Muscle of leg (tissue), 11 donors: Measurements from ENCODE around the gene RUNX1. TPM values are rescaled to one million over a fixed set of nuclear protein-coding genes. Genes with fewer than 3 reads are reported as not detected.

Experiments
- DNase-seq: peaks from one replicate; pipeline ENCODE4 v3.0.0; 2013
- H3K27ac ChIP-seq: one replicate; pipeline ENCODE4 v1.5.1; 2013; ENCODE audit warnings: mild to moderate bottlenecking, low read length, control low read depth
- H3K27me3 ChIP-seq: one replicate; pipeline ENCODE4 v1.6.1; 2013; ENCODE audit warnings: low read length; ENCODE audit not compliant: control insufficient read depth, insufficient read depth
- H3K36me3 ChIP-seq: one replicate; pipeline ENCODE4 v1.6.1; 2013; ENCODE audit warnings: low read length; ENCODE audit not compliant: control insufficient read depth, insufficient read depth
- H3K4me1 ChIP-seq: one replicate; pipeline ENCODE4 v1.6.1; 2013; ENCODE audit warnings: low read length; ENCODE audit not compliant: control insufficient read depth, insufficient read depth
- H3K4me3 ChIP-seq: one replicate; pipeline ENCODE4 v1.5.1; 2013; ENCODE audit warnings: low read length, control low read depth
- H3K9me3 ChIP-seq: replicated peaks from 2 replicates; pipeline ENCODE4 v1.6.1; 2013; ENCODE audit warnings: low read depth, low read length; ENCODE audit not compliant: control insufficient read depth
- WGBS: methylation state at CpG from one replicate; pipeline ENCODE4 v1.1.5; 2013; ENCODE audit warnings: missing lambda C conversion rate; ENCODE audit not compliant: insufficient coverage; 5-methylcytosine and 5-hydroxymethylcytosine counted together
- polyA plus RNA-seq, 8 donors: library from polyadenylated mRNA; unstranded; fragments of 120-200 nt; gene quantifications; one replicate each; pipeline versions ENCODE4 v1.2.1 to v1.2.3, GENCODE V29; 2013; ENCODE audit warnings: inconsistent platforms in 1 of 8, low replicate concordance in 1 of 8; ENCODE audit not compliant: insufficient read length in 8 of 8, insufficient read depth in 1 of 8
- total RNA-seq: library from RNA; stranded (reverse); fragments of 120-200 nt; gene quantifications from one replicate; pipeline ENCODE4 v1.2.4, GENCODE V29; 2013

The RUNX1 gene
- total and polyA plus RNA-seq, 9 donors = 3.6 to 8.8 (median 5.0) TPM

DNA sequence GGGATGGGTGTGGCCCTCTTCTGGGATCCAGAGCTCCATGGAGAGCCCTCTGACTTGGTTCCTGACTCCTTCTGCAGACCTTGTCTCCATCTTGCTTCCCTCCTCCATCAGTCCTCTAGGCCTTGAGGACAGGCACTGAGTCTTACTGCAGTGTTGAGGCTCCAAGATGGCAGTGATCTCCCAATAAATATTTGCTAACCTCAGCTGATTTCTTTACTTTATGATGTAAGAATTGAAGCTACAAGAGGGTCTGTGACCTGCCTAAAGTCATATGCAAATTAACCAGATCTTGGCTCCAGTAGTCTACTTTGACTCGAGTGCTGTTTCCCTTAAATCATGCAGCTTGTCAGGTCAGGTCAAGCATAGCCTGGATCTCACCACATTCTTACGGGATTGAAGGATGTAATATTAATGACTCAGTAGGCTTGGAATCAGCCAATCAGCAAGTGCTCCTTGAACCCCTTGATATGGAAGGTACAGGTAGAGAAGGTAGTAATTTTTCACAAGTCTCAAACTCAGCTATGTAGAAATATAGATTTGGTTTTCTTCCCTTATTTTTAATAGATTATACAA is 287.3 kb downstream of the RUNX1 start:
- Histone ChIP-seq H3K9me3 (peaks cover 2% of the 10 kb centered on the region), H3K4me1 (no peaks in the 10 kb centered on the region), H3K27ac (no peak overlapping the region), H3K36me3 (no peaks in the 10 kb centered on the region), H3K4me3 (no peak overlapping the region), H3K27me3 (no peaks in the 10 kb centered on the region)
- WGBS = 80% methylated on average over 1 of the region's 2 CpGs
- no peak for DNase-seq

DNA sequence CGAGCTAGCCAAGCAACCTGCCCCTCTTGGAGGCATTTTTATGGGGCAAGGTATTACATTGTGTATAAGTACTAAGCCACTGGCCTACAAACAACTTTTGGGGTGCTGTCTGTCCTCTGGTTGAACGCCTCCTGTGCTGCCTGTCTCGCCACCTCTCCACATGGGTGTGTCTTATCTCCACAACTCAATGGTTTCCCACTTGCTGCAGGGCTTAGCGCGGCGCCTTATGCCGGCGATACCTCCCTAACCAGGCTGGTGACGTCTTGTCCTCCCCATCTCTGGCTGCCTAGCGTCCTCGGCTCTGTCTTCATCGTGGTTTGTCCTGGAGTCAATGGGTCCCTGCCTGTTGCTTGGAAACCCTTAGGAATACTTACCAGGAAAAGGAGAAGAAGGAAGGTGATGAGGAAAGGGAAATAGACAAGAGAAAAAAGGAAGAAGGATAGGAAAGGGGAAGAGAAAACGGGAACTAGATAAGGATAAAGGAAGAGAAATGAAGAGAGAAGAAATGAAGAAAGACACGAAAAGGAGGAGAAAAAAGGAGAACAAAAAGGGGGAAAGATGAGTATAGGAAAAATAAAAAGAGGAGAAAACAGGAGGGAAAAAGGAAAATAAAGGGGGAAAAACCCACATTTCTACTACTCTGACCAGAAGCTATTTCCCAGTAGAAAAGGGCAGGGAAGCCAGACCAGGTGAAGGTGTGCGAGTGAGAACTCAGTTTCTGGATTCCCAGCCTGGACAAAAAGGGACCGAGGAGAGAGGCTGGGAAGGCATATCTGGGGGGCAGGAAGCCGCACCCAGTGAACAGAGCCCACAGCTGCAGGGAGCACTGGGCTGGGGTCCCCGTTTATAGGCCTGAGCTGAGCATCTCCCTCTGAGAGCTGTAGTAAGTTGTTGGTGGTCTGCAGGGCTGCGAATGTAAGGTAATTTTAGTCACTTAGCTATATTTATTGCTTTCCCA is 294.1 kb downstream of the RUNX1 start:
- H3K36me3 ChIP-seq = no peaks in the 10 kb centered on the region
- H3K4me1 ChIP-seq = no peaks in the 10 kb centered on the region
- H3K27ac ChIP-seq = no peak overlapping the region
- DNase-seq = no peak
- no peaks in the 10 kb centered on the region for H3K9me3 ChIP-seq
- WGBS = 81% methylated on average over 13 of the region's 19 CpGs
- no peak overlapping the region for H3K4me3 ChIP-seq
- peaks cover 6% of the 10 kb centered on the region for H3K27me3 ChIP-seq

DNA sequence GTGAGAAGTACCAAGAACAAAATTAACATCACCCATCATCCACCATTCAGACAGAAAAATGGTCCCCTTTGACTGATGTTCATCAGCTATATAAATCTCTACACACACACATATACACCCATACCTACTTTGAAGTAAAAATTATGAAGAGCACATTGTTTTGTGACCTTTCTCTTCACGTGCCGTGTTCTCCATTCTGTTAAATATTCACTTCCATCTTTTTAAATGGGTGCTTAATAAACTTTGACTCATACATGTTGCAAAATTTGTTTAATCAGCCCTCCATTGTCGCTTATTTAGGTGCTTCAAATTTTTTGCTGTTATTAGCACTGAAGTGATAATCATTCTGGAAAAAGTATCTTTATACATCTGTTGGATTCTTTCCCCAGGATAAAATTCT is 300.2 kb downstream of the RUNX1 start:
- H3K4me3 ChIP-seq = no peak overlapping the region
- WGBS = no CpG with 5 or more reads among the region's 3 CpGs
- peaks cover 3% of the 10 kb centered on the region for H3K4me1 ChIP-seq
- no peaks in the 10 kb centered on the region for H3K9me3 ChIP-seq
- no peak for DNase-seq
- peaks cover 5% of the 10 kb centered on the region for H3K27me3 ChIP-seq
- H3K27ac ChIP-seq = no peak overlapping the region
- no peaks in the 10 kb centered on the region for H3K36me3 ChIP-seq

DNA sequence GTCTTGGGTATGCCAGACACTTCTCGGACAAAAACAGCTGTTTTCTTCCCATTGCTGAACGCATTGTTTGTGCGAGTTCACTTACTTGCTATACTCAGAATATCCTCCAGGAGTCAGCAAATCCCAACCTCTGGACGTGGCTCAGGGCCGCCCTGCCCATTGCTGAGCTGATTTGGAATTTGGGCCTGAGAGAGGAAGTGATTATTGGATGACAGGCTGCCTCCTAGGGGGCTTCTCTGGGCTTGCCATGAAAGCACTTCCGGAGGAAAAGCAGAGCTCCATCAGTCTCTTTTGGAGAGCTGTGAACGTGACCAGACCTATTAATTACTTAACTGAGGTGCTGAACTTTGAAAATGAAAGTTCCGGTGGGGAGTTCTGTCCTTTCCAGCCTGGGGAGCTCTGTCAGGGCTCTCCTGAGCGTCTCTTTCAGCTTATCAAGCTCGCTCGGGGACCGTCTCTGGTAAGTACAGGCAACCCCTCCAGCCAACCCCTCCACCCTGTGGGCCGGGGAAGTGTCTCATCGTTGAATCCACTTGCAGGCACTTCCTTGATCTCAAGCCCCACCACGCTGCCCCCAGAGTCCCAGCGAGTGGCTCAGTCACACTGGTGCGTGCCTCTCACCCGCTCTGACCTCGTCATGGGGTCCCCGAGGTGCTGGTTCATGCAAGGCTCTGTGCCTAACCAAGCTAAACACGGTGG is 303.4 kb downstream of the RUNX1 start:
- peak; percentile 89 for DNase-seq
- Histone ChIP-seq H3K9me3 (no peaks in the 10 kb centered on the region), H3K36me3 (no peaks in the 10 kb centered on the region), H3K4me3 (peak overlapping the region; percentile 1), H3K27ac (no peak overlapping the region), H3K4me1 (peaks cover 3% of the 10 kb centered on the region), H3K27me3 (peaks cover 10% of the 10 kb centered on the region)
- 51% methylated on average over 16 of the region's 21 CpGs for WGBS

DNA sequence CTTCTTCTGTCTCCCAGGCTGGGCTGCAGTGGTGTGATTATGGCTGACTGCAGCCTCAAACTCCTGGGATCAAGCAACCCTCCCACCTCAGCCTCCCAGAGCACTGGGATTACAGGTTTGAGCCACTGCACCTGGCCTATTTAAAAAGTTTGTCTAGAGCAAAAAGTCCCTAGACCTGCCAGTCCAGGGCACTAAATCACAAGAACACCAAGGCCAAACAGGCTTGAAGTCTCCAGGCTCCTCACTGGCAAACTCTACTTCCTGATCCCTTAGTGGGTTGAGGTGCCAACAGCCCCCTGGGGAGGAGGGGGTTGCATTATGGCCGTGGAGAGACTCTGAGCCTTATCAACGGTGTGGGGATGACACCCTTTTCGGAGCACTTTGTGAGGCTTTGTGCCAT is 304.3 kb downstream of the RUNX1 start:
- 46% methylated on average over 2 of the region's 3 CpGs for WGBS
- peak; percentile 11 for DNase-seq
- H3K4me1 ChIP-seq = peaks cover 3% of the 10 kb centered on the region
- no peak overlapping the region for H3K27ac ChIP-seq
- H3K9me3 ChIP-seq = no peaks in the 10 kb centered on the region
- H3K36me3 ChIP-seq = no peaks in the 10 kb centered on the region
- H3K27me3 ChIP-seq = peaks cover 10% of the 10 kb centered on the region
- H3K4me3 ChIP-seq = no peak overlapping the region

DNA sequence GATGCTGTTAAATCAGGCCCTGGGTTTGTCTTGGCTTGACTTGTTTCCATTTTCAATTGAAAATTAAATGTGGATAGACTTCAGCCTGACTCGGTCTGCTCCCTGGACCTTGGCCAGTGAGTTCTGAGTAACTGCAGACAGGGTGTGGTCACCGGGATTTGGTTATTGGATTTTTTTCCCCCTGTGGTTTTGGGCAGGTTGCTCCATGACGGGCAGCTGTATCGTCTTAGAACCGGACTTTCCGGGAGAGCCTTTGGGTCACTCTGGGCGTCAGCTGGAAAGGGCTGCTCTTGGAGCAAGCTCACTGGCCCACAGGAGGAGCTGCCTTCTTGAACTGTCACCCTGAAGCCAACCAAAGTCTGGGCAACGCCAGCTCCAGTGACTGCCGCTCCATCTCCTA is 305.3 kb downstream of the RUNX1 start:
- 61% methylated on average over 9 of the region's 9 CpGs for WGBS
- peak; percentile 28 for DNase-seq
- Histone ChIP-seq H3K9me3 (no peaks in the 10 kb centered on the region), H3K27me3 (peaks cover 10% of the 10 kb centered on the region), H3K4me1 (peaks cover 3% of the 10 kb centered on the region), H3K36me3 (no peaks in the 10 kb centered on the region), H3K27ac (no peak overlapping the region), H3K4me3 (no peak overlapping the region)

DNA sequence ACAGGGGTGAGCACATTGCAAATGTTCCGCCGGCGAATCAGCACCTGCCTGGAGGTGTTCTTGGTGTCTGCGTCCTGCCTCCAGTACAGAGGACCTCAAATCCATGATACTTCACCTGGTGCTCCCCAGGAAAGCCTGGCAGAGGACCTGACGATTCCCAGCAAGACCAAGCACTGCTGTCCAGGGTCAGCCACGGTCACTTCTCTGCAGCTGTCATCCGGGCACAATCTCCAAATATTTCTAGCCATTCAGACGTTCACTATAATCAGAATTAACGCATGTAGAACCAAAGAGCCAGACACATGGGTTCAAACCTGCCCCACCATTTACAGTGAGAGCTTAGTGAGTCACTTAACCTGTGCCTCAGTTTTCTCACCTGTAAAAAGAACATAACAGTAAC is 305.8 kb downstream of the RUNX1 start:
- Histone ChIP-seq H3K36me3 (no peaks in the 10 kb centered on the region), H3K4me3 (no peak overlapping the region), H3K4me1 (peaks cover 3% of the 10 kb centered on the region), H3K27me3 (peaks cover 10% of the 10 kb centered on the region), H3K27ac (no peak overlapping the region), H3K9me3 (no peaks in the 10 kb centered on the region)
- DNase-seq = no peak
- 79% methylated on average over 9 of the region's 9 CpGs for WGBS

DNA sequence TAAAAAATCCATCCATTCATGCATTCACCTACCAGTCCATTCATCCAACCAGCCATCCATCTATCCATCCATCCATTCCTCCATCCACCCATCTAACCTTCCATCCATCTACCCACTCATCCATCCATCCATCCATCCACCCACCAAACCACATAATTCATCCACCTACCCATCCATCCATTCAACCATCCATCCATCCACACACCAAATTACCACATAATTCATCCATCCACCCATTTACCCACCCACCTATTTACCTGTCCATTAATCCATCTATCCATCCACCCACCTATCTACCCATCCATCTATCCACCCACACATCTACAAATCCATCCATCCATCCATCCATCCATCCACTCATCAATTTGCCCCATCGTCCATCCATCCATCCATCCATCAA is 308.9 kb downstream of the RUNX1 start:
- no CpG with 5 or more reads among the region's 1 CpG for WGBS
- H3K4me1 ChIP-seq = peaks cover 3% of the 10 kb centered on the region
- no peak for DNase-seq
- H3K36me3 ChIP-seq = no peaks in the 10 kb centered on the region
- H3K27me3 ChIP-seq = peaks cover 10% of the 10 kb centered on the region
- no peak overlapping the region for H3K27ac ChIP-seq
- H3K9me3 ChIP-seq = no peaks in the 10 kb centered on the region
- no peak overlapping the region for H3K4me3 ChIP-seq
